Pons (tissue), 1 donor: ENCODE data around the gene URB1.
"Not testable (repeated sequence)": the region's sequence is repeated elsewhere in the genome, so short reads cannot be mapped to it uniquely, and the experiment has no call there.

Experiments used
- DNase-seq: peaks from one replicate; pipeline ENCODE4 v3.0.0-alpha.2; 2016; ENCODE audit warnings: low spot score

The URB1 gene

GRCh38 chr21:32412162-32413014, 19.6 kb upstream of the URB1 start, which contains the start of gene EVA1C:
Gene EVA1C, plus strand, starts transcription at chr21:32412706. Its CDS starts 148 bp downstream, at chr21:32412854.
- no peak for DNase-seq

GRCh38 chr21:32411350-32412161, 18.7 kb upstream of the URB1 start:
- DNase-seq: peak; percentile 67

GRCh38 chr21:32410916-32411315, 18.1 kb upstream of the URB1 start:
- DNase-seq: peak; percentile 68

GRCh38 chr21:32410291-32410690, 17.5 kb upstream of the URB1 start:
- no peak for DNase-seq

DNA sequence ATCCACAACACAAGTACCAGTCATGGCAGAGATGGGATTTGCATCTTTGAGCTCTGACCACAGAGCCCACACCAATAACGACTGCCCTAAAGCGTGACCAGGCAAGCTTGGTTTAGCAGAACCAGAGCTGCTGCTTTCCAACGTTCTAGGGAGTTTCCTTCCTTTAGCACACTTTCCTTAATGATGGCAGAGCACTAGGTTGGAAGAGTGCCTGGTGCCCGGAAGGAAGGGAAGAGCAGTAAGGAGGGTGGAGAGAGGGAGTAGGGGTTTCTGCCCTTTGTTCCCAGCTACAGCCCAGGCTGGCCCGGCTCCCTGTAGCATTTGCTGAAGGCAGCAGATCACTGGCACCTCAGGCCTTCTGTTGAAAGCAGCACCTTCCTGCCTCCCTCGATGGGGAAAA, 13.6 kb upstream of the URB1 start:
- no peak for DNase-seq

DNA sequence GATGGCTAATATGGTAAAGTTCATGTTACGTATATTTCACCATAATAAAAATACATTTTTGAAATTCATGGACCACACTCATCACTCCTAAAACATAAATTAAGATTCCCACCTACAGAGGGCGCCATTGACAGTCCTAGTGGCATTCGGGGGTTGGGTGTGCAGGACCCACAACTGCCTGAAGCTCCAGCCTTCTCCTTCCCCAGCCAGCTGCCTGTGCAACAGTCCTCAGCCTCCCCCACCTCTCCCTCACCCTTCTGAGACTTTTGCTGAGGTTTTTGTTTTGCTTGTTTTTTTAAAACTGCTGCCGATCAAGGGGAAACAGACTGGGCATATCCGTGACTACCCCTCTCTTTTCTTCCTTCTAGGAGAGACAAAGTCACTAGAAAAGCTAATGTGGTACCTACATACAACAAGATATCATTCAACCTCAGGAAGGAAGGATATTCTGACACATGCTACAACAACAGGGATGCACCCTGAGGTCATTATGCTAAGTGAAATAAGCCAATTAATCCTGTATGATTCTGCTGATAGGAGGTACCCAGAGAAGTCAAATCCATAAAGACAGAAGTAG, 10.5 kb upstream of the URB1 start:
- DNase-seq: peak; percentile 83

DNA sequence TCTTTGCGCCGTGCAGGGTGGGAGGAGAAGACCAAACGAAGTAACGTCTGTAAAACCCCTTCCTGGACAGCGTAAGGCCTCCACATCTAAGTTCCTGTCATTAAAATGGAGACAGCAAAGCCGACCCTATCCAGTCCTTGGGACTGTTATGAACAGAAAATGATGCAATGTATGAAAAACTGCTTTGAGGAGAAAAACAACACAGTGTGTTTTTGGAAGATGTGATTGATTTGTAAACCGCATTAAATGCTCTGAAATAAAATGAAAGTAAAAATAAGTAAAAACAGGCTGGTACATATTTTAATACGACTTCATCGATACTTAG, 827 bp upstream of the URB1 start:
- no peak for DNase-seq

- DNase-seq: no peak
Measured at GRCh38 chr21:32392299-32392879, 423 bp downstream of the URB1 start.

- DNase-seq: no peak
Measured at GRCh38 chr21:32391755-32392154, 1.1 kb downstream of the URB1 start.

- DNase-seq: not testable (repeated sequence)
Measured at GRCh38 chr21:32390537-32391224, 2.1 kb downstream of the URB1 start.

DNA sequence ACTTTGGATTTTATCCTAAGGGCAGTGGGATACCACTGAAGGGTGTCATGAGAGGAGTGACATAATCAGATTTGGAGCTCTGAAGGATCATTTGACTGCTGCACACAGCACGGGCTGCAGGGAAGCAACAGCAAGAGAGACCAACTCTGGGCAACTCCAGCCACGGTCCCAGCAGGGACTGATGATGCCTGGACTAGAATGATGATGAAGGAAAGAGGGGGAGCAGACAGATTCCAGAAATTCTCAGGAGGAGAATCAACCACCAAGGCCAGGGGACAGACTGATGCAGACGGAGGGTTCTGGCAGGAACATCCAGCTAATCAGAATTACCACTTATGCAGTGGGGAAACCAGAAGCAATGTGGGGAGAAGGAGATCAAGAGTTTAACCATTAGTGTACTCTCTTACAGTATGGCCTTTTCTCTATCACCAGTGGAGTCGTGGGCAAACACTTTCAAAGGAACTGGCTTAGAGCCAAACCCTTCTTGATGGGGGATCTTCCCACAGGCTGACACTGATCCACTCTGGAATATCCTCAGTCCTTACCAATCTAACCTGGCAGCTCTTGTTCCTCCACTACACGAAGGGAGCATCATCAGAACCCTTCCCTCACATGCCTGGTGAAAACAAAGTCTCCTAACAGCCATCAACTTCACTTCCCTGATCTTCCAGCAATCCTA, 3.3 kb downstream of the URB1 start:
- DNase-seq: no peak

DNA sequence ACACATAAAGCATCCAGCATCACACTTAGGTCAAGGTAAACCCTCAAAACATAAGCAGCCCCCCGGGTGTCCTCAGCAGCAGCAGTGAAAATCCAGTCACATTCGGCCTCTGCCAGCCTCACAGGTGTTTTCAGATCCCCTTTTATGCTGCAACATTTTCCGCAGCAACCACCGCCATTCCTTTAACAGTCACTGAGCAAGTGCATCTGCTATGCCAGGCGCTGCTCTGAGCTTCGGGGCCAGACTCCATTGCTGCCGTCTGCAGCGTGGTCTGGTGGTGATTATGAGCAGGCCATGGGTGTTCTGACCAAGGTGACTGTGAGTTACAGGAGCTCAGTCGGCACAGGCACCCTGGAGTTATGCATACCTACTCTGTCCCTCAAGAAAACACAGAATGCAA, 4.5 kb downstream of the URB1 start:
- no peak for DNase-seq

GRCh38 chr21:32387151-32387550, 5.7 kb downstream of the URB1 start:
- DNase-seq: no peak

- DNase-seq: no peak
Measured at GRCh38 chr21:32386195-32386870, 6.5 kb downstream of the URB1 start.

DNA sequence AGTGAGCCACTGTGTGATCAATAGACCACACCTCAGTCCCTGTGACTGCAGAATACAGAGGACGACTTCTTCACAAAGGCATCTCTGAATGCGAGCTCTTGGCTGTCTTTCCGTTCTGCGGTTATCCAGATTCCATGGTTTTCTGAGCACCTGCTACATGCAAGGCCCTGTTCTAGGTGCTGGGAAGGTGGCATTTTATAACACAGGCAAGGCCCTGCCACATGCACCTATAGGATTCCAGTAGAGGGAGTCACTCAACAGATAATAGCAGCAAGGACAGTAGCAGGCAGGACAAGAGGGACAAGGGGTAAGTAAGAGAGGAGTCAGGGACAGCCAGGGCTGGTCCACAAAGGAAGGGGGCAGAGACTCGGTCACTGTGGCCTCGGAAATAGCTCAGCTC, 9.0 kb downstream of the URB1 start:
- DNase-seq: no peak

GRCh38 chr21:32382108-32382644, 10.6 kb downstream of the URB1 start:
- no peak for DNase-seq

DNA sequence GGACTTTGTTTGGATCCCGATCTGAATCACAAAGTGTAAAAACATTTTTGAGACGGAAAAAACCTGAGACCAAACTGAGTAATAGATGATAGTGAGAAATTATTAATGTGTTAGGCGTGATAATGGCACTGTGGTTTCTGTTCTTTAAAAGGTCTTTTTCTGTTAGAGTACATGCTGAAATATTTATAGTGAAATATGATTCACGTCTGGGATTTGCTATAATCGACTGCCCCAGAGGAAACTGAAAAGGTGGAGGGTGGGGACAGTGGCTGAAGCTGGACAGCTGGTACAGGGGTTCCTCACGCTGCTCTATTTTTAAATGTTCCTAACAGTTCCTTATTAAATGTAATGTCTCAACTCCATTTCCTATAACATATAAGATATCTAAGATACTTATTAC, 11.2 kb downstream of the URB1 start:
- DNase-seq: no peak

GRCh38 chr21:32380940-32381339, 11.9 kb downstream of the URB1 start:
- no peak for DNase-seq

- DNase-seq: no peak
Measured at GRCh38 chr21:32378956-32379355, 13.9 kb downstream of the URB1 start.

DNA sequence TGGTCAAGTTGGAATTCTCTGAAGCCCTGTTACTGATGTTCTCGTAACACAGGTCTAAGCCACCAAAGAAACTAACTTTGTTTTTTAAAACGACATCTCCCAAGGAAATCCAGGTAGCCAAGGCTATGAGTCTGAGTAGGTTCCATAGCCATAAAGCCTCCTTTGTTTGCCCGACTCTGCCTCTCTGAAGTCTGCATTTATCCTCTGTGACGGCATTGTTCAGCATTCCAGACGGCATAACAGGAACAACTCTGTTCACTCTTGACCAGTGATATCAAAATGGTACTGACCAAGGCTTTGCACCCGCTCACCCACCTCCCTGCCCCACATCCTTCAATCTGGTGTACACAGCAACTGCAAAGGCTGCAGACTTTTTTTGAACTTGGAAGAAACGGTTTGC, 14.8 kb downstream of the URB1 start:
- DNase-seq: peak; percentile 91
